Thyroid gland (tissue), 4 donors: Measurements from ENCODE around the gene SLC7A10.

Experiments
- CTCF ChIP-seq, 6 experiments: fragments of 200-600 bp in 3 of 6; fragments of 450-650 bp in 3 of 6; sonication (generic) in 3 of 6; IDR thresholded peaks; one replicate each; pipeline ENCODE4 v1.5.1; 2016 to 2019; ENCODE audit warnings: antibody characterized with exemption in 6 of 6, mild to moderate bottlenecking in 2 of 6, inconsistent platforms in 1 of 6, moderate library complexity in 1 of 6
- POLR2A ChIP-seq, 2 donors: fragments of 450-650 bp; IDR thresholded peaks; one replicate each; pipeline ENCODE4 v1.6.1; 2017; ENCODE audit warnings: antibody characterized with exemption in 2 of 2, mild to moderate bottlenecking in 2 of 2, moderate library complexity in 1 of 2

- no peak for TF ChIP-seq POLR2A (IDR thresholded peaks at IDR 0.05)
- TF ChIP-seq CTCF (IDR thresholded peaks at IDR 0.05) = no peak
These were observed 13.0 kb upstream of the SLC7A10 start for GRCh38 chr19:33238481-33239149.
